Stimulated activated CD8-positive, alpha-beta memory T cell treated with anti-CD3 and anti-CD28 coated beads, Interleukin-4, amount 100 ng/mL, for 1 hour (primary cell): ENCODE measurements around the gene PTPRN2.

Experiments used
- DNase-seq, 2 donors: peaks; one replicate each; pipeline ENCODE4 v3.0.0-alpha.2; 2020; ENCODE audit warnings: low read depth in 2 of 2, low spot score in 1 of 2

The PTPRN2 gene

GRCh38 chr7:157654350-157654749 lies 933.3 kb downstream of the PTPRN2 start:
- no peak for DNase-seq

GRCh38 chr7:157653827-157654207 lies 933.8 kb downstream of the PTPRN2 start:
- no peak for DNase-seq

- DNase-seq, result no peak
Measured at GRCh38 chr7:157652954-157653826, 934.4 kb downstream of the PTPRN2 start.

GRCh38 chr7:157652161-157652953 lies 935.3 kb downstream of the PTPRN2 start:
- DNase-seq, result no peak

- DNase-seq, result no peak
Measured at GRCh38 chr7:157651366-157652160, 936.1 kb downstream of the PTPRN2 start.

GRCh38 chr7:157650801-157651200 lies 936.8 kb downstream of the PTPRN2 start:
- DNase-seq, result no peak

- no peak for DNase-seq
Measured at GRCh38 chr7:157650131-157650631, 937.4 kb downstream of the PTPRN2 start.

GRCh38 chr7:157646551-157646950 lies 941.1 kb downstream of the PTPRN2 start:
- no peak for DNase-seq

- no peak for DNase-seq
Measured at GRCh38 chr7:157645539-157645938, 942.1 kb downstream of the PTPRN2 start.

- no peak for DNase-seq
Measured at GRCh38 chr7:157644946-157645345, 942.7 kb downstream of the PTPRN2 start.

GRCh38 chr7:157643525-157643970 lies 944.1 kb downstream of the PTPRN2 start:
- DNase-seq, result no peak

- DNase-seq, result no peak
Measured at GRCh38 chr7:157641866-157642265, 945.8 kb downstream of the PTPRN2 start.

GRCh38 chr7:157640144-157640543 lies 947.5 kb downstream of the PTPRN2 start:
- DNase-seq, result no peak

GRCh38 chr7:157638563-157638962 lies 949.1 kb downstream of the PTPRN2 start:
- DNase-seq, result no peak

GRCh38 chr7:157637216-157637949 lies 950.2 kb downstream of the PTPRN2 start:
- no peak for DNase-seq

- no peak for DNase-seq
Measured at GRCh38 chr7:157635669-157636068, 952.0 kb downstream of the PTPRN2 start.

- no peak for DNase-seq
Measured at GRCh38 chr7:157635148-157635500, 952.5 kb downstream of the PTPRN2 start.

- no peak for DNase-seq
Measured at GRCh38 chr7:157634401-157635147, 953.0 kb downstream of the PTPRN2 start.

GRCh38 chr7:157633465-157634185 lies 954.0 kb downstream of the PTPRN2 start:
- DNase-seq, result no peak
